B cell (primary cell): ENCODE measurements around the gene ADAMTS2. TPM values are rescaled to one million over a fixed set of nuclear protein-coding genes. Genes with fewer than 3 reads are reported as not detected.

Experiments used
- ATAC-seq: fragments of 200-7000 bp; cut with Tn5 transposase; one replicate; pipeline ENCODE4 v1.10.0; 2021; ENCODE audit warnings: low read depth, mild to moderate bottlenecking, moderate number of reproducible peaks, moderate library complexity
- CTCF ChIA-PET: fragments of 350-600 bp; sonication (Branson Sonifier 250); formaldehyde crosslinking; loops from one replicate; lab custom pipeline; 2021; ENCODE audit warnings: antibody characterized with exemption, inconsistent platforms; lab: Charles Lee
- POLR2A ChIA-PET: fragments of 350-600 bp; sonication (Branson Sonifier 250); formaldehyde crosslinking; loops from one replicate; lab custom pipeline; 2021; ENCODE audit warnings: antibody characterized with exemption; lab: Charles Lee
- DNase-seq: peaks from one replicate; pipeline ENCODE4 v3.0.0; 2013
- H2AFZ ChIP-seq: 2 replicates; pipeline ENCODE4 v1.6.1; 2012; ENCODE audit warnings: mild to moderate bottlenecking, low read depth, low read length; ENCODE audit not compliant: insufficient read depth, poor library complexity, severe bottlenecking
- H3K27ac ChIP-seq, 2 donors: 1 replicate in 1 of 2; 2 replicates in 1 of 2; pipeline ENCODE4 v1.5.1; 2012 to 2013; ENCODE audit warnings: low read length in 2 of 2, mild to moderate bottlenecking in 2 of 2, moderate library complexity in 1 of 2
- H3K27me3 ChIP-seq, 4 experiments: fragments of 200-600 bp in 1 of 4; sonication (generic) in 1 of 4; replicated peaks in 1 of 4; 1 replicate in 2 of 4; 2 replicates in 2 of 4; pipeline versions ENCODE4 v1.6.1 to v1.7.0; 2013 to 2016; ENCODE audit warnings: low read length in 3 of 4, mild to moderate bottlenecking in 2 of 4, mixed read lengths in 1 of 4, moderate library complexity in 1 of 4; ENCODE audit not compliant: insufficient read depth in 4 of 4, control insufficient read depth in 3 of 4; ENCODE audit errors: control extremely low read depth in 1 of 4
- H3K36me3 ChIP-seq, 2 experiments: replicated peaks in 1 of 2; 1 replicate in 1 of 2; 2 replicates in 1 of 2; pipeline versions ENCODE4 v1.6.1 to v1.7.1; 2013; ENCODE audit warnings: low read length in 1 of 2; ENCODE audit not compliant: insufficient read depth in 2 of 2, control insufficient read depth in 1 of 2; ENCODE audit errors: control extremely low read depth in 1 of 2, extremely low read depth in 1 of 2
- H3K4me1 ChIP-seq, 2 donors: fragments of 200-600 bp in 1 of 2; sonication (generic) in 1 of 2; 1 replicate in 1 of 2; 2 replicates in 1 of 2; pipeline versions ENCODE4 v1.5.1 to v1.6.1; 2013 to 2017; ENCODE audit warnings: low read length in 2 of 2; ENCODE audit not compliant: control insufficient read depth in 2 of 2, insufficient read depth in 2 of 2
- H3K4me2 ChIP-seq: replicated peaks from 2 replicates; pipeline ENCODE3; 2012; ENCODE audit warnings: mild to moderate bottlenecking, low read depth, low read length; ENCODE audit not compliant: poor library complexity, severe bottlenecking
- H3K4me3 ChIP-seq, 5 experiments: fragments of 200-600 bp in 1 of 5; sonication (generic) in 1 of 5; 1 replicate in 3 of 5; 2 replicates in 2 of 5; pipeline versions ENCODE4 v1.5.1 to v1.7.0; 2011 to 2016; ENCODE audit warnings: low read length in 4 of 5, mild to moderate bottlenecking in 4 of 5, low read depth in 2 of 5, control low read depth in 1 of 5, moderate library complexity in 1 of 5; ENCODE audit not compliant: insufficient read depth in 1 of 5; ENCODE audit errors: control extremely low read depth in 1 of 5, extremely low read depth in 1 of 5
- H3K79me2 ChIP-seq: fragments of 200-600 bp; sonication (generic); one replicate; pipeline ENCODE4 v1.6.0; 2016; ENCODE audit warnings: low read length; ENCODE audit not compliant: control insufficient read depth, insufficient read depth
- H3K9ac ChIP-seq: fragments of 200-600 bp; sonication (generic); 2 replicates; pipeline ENCODE4 v1.6.1; 2017; ENCODE audit warnings: mild to moderate bottlenecking, low read length, moderate library complexity
- H3K9me3 ChIP-seq, 3 donors: one replicate each; pipeline versions ENCODE4 v1.6.1 to v1.7.1; 2013; ENCODE audit warnings: low read length in 2 of 3; ENCODE audit not compliant: control insufficient read depth in 2 of 3, insufficient read depth in 1 of 3; ENCODE audit errors: control extremely low read depth in 1 of 3
- H4K20me1 ChIP-seq: 2 replicates; pipeline ENCODE4 v1.6.0; 2012; ENCODE audit warnings: mild to moderate bottlenecking, low read length; ENCODE audit not compliant: insufficient read depth, control insufficient read depth, poor library complexity, severe bottlenecking
- H3K27ac Mint-ChIP-seq: one replicate; pipeline ENCODE4 v1.8.0; 2021; ENCODE audit warnings: mixed read lengths
- H3K27me3 Mint-ChIP-seq: one replicate; pipeline ENCODE4 v1.8.0; 2021; ENCODE audit warnings: mixed read lengths
- H3K4me1 Mint-ChIP-seq: one replicate; pipeline ENCODE4 v1.8.0; 2021; ENCODE audit warnings: mixed read lengths
- H3K4me3 Mint-ChIP-seq: one replicate; pipeline ENCODE4 v1.8.0; 2021; ENCODE audit warnings: mixed read lengths
- H3K9me3 Mint-ChIP-seq: one replicate; pipeline ENCODE4 v1.8.0; 2022; ENCODE audit warnings: mixed read lengths; ENCODE audit not compliant: insufficient read depth
- EZH2 ChIP-seq: IDR thresholded peaks from 2 replicates; pipeline ENCODE4 v1.6.1; 2012; ENCODE audit warnings: borderline replicate concordance, low read depth, mild to moderate bottlenecking, moderate library complexity, low read length; ENCODE audit not compliant: insufficient read depth, poor library complexity, severe bottlenecking
- WGBS: methylation state at CpG from one replicate; pipeline ENCODE4 v1.1.5; 2013; ENCODE audit warnings: missing lambda C conversion rate; ENCODE audit not compliant: insufficient coverage; 5-methylcytosine and 5-hydroxymethylcytosine counted together
- intact Hi-C: fragments of 100-400 bp; cut with micrococcal nuclease; formaldehyde crosslinking; loops from one replicate; pipeline ENCODE4 v1.10.0; 2022
- polyA plus RNA-seq: library from polyadenylated mRNA; depleted of rRNA; stranded (reverse); fragments of >200 nt; gene quantifications from 2 replicates; pipeline ENCODE4 v1.2.3, GENCODE V29; 2012
- total RNA-seq, 2 donors: library from RNA; stranded (reverse); fragments of 120-200 nt in 1 of 2; gene quantifications; 1 replicate in 1 of 2; 2 replicates in 1 of 2; pipeline versions ENCODE4 v1.2.3 to v1.2.4, GENCODE V29; 2013 to 2022
- TF ChIP-seq, protein P1 (sequence below): fragments of 200-600 bp; IDR thresholded peaks from one replicate; pipeline ENCODE4 v1.8.0; 2022; ENCODE audit warnings: antibody characterized with exemption, mild to moderate bottlenecking

The ADAMTS2 gene
- total and polyA plus RNA-seq, 2 donors (not counting 1 experiment from before 2014, with no cell fraction given), result not detected

DNA sequence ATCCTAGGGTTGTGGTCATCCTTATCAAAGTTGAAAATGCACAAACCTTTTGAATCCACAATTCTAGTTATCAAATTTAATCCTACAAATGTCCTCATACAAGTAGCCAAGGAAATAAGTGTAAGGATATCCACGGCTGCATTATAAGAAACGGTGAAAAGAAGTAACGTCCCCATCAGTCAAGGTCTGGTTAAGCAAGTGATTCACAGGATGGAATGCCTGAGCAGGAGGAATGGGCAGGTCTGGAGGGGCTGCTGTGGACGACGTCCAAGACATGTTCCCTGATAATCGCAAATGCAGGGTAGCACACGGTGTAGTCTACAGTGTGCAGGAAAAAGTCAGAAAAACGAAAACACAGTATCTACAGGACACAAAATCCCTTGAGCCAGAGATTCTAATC is 118.6 kb downstream of the ADAMTS2 start:
- Histone ChIP-seq H3K9me3 (peaks cover 0 to 34% (median 5%) of the 10 kb centered on the region in 3 donors), H3K27me3 (no peaks in the 10 kb centered on the region), H4K20me1 (no peaks in the 10 kb centered on the region), H3K4me3 (no peak overlapping the region), H3K36me3 (no peaks in the 10 kb centered on the region), H2AFZ (no peak overlapping the region), H3K79me2 (no peaks in the 10 kb centered on the region), H3K9ac (no peak overlapping the region), H3K27ac (no peak overlapping the region), H3K4me1 (no peaks in the 10 kb centered on the region), H3K4me2 (no peak overlapping the region)
- Mint-ChIP-seq H3K27me3 (no peaks in the 10 kb centered on the region), H3K4me1 (no peaks in the 10 kb centered on the region), H3K9me3 (peaks cover 9% of the 10 kb centered on the region), H3K4me3 (no peak overlapping the region), H3K27ac (no peak overlapping the region)
- 92% methylated on average over 4 of the region's 8 CpGs for WGBS
- DNase-seq (no peak), ATAC-seq (no peak)
- CTCF ChIA-PET, result no interaction called here
- intact Hi-C loops, result no loop called here
- TF ChIP-seq, protein P1, sequence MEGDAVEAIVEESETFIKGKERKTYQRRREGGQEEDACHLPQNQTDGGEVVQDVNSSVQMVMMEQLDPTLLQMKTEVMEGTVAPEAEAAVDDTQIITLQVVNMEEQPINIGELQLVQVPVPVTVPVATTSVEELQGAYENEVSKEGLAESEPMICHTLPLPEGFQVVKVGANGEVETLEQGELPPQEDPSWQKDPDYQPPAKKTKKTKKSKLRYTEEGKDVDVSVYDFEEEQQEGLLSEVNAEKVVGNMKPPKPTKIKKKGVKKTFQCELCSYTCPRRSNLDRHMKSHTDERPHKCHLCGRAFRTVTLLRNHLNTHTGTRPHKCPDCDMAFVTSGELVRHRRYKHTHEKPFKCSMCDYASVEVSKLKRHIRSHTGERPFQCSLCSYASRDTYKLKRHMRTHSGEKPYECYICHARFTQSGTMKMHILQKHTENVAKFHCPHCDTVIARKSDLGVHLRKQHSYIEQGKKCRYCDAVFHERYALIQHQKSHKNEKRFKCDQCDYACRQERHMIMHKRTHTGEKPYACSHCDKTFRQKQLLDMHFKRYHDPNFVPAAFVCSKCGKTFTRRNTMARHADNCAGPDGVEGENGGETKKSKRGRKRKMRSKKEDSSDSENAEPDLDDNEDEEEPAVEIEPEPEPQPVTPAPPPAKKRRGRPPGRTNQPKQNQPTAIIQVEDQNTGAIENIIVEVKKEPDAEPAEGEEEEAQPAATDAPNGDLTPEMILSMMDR, result no peak
- POLR2A ChIA-PET, result no interaction called here

DNA sequence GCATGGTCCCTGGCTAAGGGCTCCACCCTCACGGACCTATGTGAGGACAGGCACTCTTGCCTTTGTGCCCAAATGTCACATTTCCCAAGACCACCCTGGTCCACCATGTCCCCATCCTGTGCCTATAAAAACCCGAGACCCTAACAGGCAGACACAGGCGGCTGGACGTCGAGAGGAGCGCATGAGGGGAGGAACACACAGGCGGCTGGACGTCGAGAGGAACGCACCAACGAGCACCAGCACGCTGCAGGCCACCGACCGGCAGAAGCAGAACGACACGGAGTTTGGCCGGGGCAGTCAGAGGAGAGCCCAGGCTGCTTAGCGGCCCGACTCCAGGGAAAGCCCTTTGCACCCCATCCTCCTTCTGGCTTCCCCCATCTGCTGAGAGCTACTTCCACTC is 119.9 kb downstream of the ADAMTS2 start:
- Mint-ChIP-seq H3K4me3 (no peak overlapping the region), H3K9me3 (peaks cover 9% of the 10 kb centered on the region), H3K27me3 (no peaks in the 10 kb centered on the region), H3K4me1 (no peaks in the 10 kb centered on the region), H3K27ac (no peak overlapping the region)
- Histone ChIP-seq H3K4me1 (no peaks in the 10 kb centered on the region), H3K27me3 (no peaks in the 10 kb centered on the region), H3K79me2 (no peaks in the 10 kb centered on the region), H3K36me3 (no peaks in the 10 kb centered on the region), H2AFZ (no peak overlapping the region), H4K20me1 (no peaks in the 10 kb centered on the region), H3K4me3 (no peak overlapping the region), H3K9me3 (peaks cover 0 to 37% (median 5%) of the 10 kb centered on the region in 3 donors), H3K27ac (no peak overlapping the region), H3K4me2 (no peak overlapping the region), H3K9ac (no peak overlapping the region)
- CTCF ChIA-PET, result no interaction called here
- ATAC-seq (no peak), DNase-seq (no peak)
- TF ChIP-seq EZH2, result no peak
- TF ChIP-seq, protein P1, result no peak
- 95% methylated on average over 19 of the region's 19 CpGs for WGBS
- intact Hi-C loops, result no loop called here
- POLR2A ChIA-PET, result no interaction called here
